ENCODE measurements around the gene CYBRD1.

DNA sequence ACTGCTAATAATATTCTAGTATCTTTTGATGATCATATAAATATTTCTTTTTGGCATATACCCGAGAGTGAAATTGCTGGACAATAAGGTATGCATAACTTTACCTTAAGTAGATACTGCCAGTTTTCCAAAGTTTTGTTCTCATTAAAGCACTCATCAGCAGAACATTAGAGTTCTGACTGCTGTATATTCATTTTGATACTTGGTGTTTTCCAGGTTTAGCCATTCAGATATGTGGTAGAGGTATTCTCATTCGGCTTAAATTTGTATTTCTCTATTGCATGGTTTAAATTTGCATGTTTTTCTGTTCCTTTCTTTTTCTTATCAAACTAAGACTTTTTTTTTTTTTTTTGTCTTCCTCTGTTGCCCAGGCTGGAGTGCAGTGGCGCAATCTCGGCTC is 18.2 kb downstream of the CYBRD1 start:
- TF ChIP-seq, protein P1, sequence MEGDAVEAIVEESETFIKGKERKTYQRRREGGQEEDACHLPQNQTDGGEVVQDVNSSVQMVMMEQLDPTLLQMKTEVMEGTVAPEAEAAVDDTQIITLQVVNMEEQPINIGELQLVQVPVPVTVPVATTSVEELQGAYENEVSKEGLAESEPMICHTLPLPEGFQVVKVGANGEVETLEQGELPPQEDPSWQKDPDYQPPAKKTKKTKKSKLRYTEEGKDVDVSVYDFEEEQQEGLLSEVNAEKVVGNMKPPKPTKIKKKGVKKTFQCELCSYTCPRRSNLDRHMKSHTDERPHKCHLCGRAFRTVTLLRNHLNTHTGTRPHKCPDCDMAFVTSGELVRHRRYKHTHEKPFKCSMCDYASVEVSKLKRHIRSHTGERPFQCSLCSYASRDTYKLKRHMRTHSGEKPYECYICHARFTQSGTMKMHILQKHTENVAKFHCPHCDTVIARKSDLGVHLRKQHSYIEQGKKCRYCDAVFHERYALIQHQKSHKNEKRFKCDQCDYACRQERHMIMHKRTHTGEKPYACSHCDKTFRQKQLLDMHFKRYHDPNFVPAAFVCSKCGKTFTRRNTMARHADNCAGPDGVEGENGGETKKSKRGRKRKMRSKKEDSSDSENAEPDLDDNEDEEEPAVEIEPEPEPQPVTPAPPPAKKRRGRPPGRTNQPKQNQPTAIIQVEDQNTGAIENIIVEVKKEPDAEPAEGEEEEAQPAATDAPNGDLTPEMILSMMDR (IDR thresholded peaks at IDR 0.05): no peak
- TF ChIP-seq POLR2A (IDR thresholded peaks at IDR 0.05) (no peak), POLR2AphosphoS5 (IDR thresholded peaks at IDR 0.05) (no peak), EP300 (IDR thresholded peaks at IDR 0.05; ENCODE audit: low read depth) (no peak)

Data from transverse colon (tissue), 4 donors.